Measurements from ENCODE around the gene CCDC88C. TPM values are rescaled to one million over a fixed set of nuclear protein-coding genes. Genes with fewer than 3 reads are reported as not detected.
A peak's percentile ranks its signal among the peaks of the same experiment; 100 is the strongest.

Gene CCDC88C
- total and polyA plus RNA-seq, 4 donors = 16.5 to 66.0 (median 32.1) TPM

- no peaks in the 10 kb centered on the region for H3K27me3 ChIP-seq (ENCODE audit: control insufficient read depth in 3 of 3, insufficient read depth in 3 of 3, low read length in 2 of 3)
- H3K36me3 ChIP-seq (ENCODE audit: control insufficient read depth in 4 of 4, insufficient read depth in 4 of 4, low read length in 4 of 4) = no peaks in the 10 kb centered on the region
- 68 to 74% methylated on average over 12 of the region's 12 CpGs for WGBS, 2 donors
- H3K9me3 ChIP-seq (ENCODE audit: control insufficient read depth in 4 of 4, insufficient read depth in 3 of 4, low read length in 3 of 4) = no peaks in the 10 kb centered on the region
- DNase-seq = no peak
- no peak for ATAC-seq (ENCODE audit: insufficient read depth, low FRiP score)
- TF ChIP-seq CTCF (IDR thresholded peaks at IDR 0.05; ENCODE audit: control extremely low read depth, extremely low read depth) = no peak
- no peak overlapping the region for H3K27ac ChIP-seq (ENCODE audit: low read depth in 1 of 2, low read length in 1 of 2)
- H3K4me1 ChIP-seq (ENCODE audit: control insufficient read depth in 5 of 5, insufficient read depth in 5 of 5, low read length in 5 of 5) = peaks cover 0 to 20% (median 7%) of the 10 kb centered on the region in 5 donors
- no peak overlapping the region for H3K9ac ChIP-seq (ENCODE audit: insufficient read depth in 1 of 2, low read length in 2 of 2)
- no peak overlapping the region for H3K4me3 ChIP-seq
Measured at GRCh38 chr14:91390165-91390778, 27.3 kb downstream of the CCDC88C start.

- Histone ChIP-seq H3K27ac (ENCODE audit: low read depth in 1 of 2, low read length in 1 of 2) (no peak overlapping the region), H3K27me3 (ENCODE audit: control insufficient read depth in 3 of 3, insufficient read depth in 3 of 3, low read length in 2 of 3) (no peaks in the 10 kb centered on the region), H3K4me1 (ENCODE audit: control insufficient read depth in 5 of 5, insufficient read depth in 5 of 5, low read length in 5 of 5) (peaks cover 0 to 20% (median 7%) of the 10 kb centered on the region in 5 donors), H3K9ac (ENCODE audit: insufficient read depth in 1 of 2, low read length in 2 of 2) (no peak overlapping the region), H3K4me3 (no peak overlapping the region), H3K36me3 (ENCODE audit: control insufficient read depth in 4 of 4, insufficient read depth in 4 of 4, low read length in 4 of 4) (no peaks in the 10 kb centered on the region), H3K9me3 (ENCODE audit: control insufficient read depth in 4 of 4, insufficient read depth in 3 of 4, low read length in 3 of 4) (no peaks in the 10 kb centered on the region)
- TF ChIP-seq CTCF (IDR thresholded peaks at IDR 0.05; ENCODE audit: control extremely low read depth, extremely low read depth) = no peak
- no peak for ATAC-seq (ENCODE audit: insufficient read depth, low FRiP score)
- WGBS, 2 donors = 83 to 86% methylated on average over 5 of the region's 5 CpGs
- no peak for DNase-seq
Measured at GRCh38 chr14:91389150-91389549, 28.5 kb downstream of the CCDC88C start.

GRCh38 chr14:91388551-91388975 is 29.1 kb downstream of the CCDC88C start:
- no peaks in the 10 kb centered on the region for H3K9me3 ChIP-seq (ENCODE audit: control insufficient read depth in 4 of 4, insufficient read depth in 3 of 4, low read length in 3 of 4)
- H3K4me3 ChIP-seq = no peak overlapping the region
- peak; percentile 55 for ATAC-seq (ENCODE audit: insufficient read depth, low FRiP score)
- peaks cover 0 to 20% (median 7%) of the 10 kb centered on the region in 5 donors for H3K4me1 ChIP-seq (ENCODE audit: control insufficient read depth in 5 of 5, insufficient read depth in 5 of 5, low read length in 5 of 5)
- H3K36me3 ChIP-seq (ENCODE audit: control insufficient read depth in 4 of 4, insufficient read depth in 4 of 4, low read length in 4 of 4) = no peaks in the 10 kb centered on the region
- H3K27ac ChIP-seq (ENCODE audit: low read depth in 1 of 2, low read length in 1 of 2) = no peak overlapping the region
- DNase-seq = peak in 1 of 3 donors; percentile 58
- 63 to 70% methylated on average over 13 of the region's 13 CpGs for WGBS, 2 donors
- TF ChIP-seq CTCF (IDR thresholded peaks at IDR 0.05; ENCODE audit: control extremely low read depth, extremely low read depth) = no peak
- H3K27me3 ChIP-seq (ENCODE audit: control insufficient read depth in 3 of 3, insufficient read depth in 3 of 3, low read length in 2 of 3) = no peaks in the 10 kb centered on the region
- H3K9ac ChIP-seq (ENCODE audit: insufficient read depth in 1 of 2, low read length in 2 of 2) = no peak overlapping the region

- no peak overlapping the region for H3K4me3 ChIP-seq
- H3K9ac ChIP-seq (ENCODE audit: insufficient read depth in 1 of 2, low read length in 2 of 2) = no peak overlapping the region
- H3K27ac ChIP-seq (ENCODE audit: low read depth in 1 of 2, low read length in 1 of 2) = no peak overlapping the region
- no peaks in the 10 kb centered on the region for H3K27me3 ChIP-seq (ENCODE audit: control insufficient read depth in 3 of 3, insufficient read depth in 3 of 3, low read length in 2 of 3)
- no peak for TF ChIP-seq CTCF (IDR thresholded peaks at IDR 0.05; ENCODE audit: control extremely low read depth, extremely low read depth)
- 94 to 95% methylated on average over 10 of the region's 10 CpGs for WGBS, 2 donors
- no peak for DNase-seq
- no peak for ATAC-seq (ENCODE audit: insufficient read depth, low FRiP score)
- peaks cover 0 to 22% (median 7%) of the 10 kb centered on the region in 5 donors for H3K4me1 ChIP-seq (ENCODE audit: control insufficient read depth in 5 of 5, insufficient read depth in 5 of 5, low read length in 5 of 5)
- no peaks in the 10 kb centered on the region for H3K9me3 ChIP-seq (ENCODE audit: control insufficient read depth in 4 of 4, insufficient read depth in 3 of 4, low read length in 3 of 4)
- H3K36me3 ChIP-seq (ENCODE audit: control insufficient read depth in 4 of 4, insufficient read depth in 4 of 4, low read length in 4 of 4) = no peaks in the 10 kb centered on the region
Measured at GRCh38 chr14:91387951-91388381, 29.7 kb downstream of the CCDC88C start.

All from lung (tissue), 12 donors.